Effector CD8-positive, alpha-beta T cell (primary cell): ENCODE data around the gene RNF14.

Experiments
- DNase-seq: peaks from one replicate; lab custom pipeline; 2025; lab: John Stamatoyannopoulos, UW

RNF14 gene

GRCh38 chr5:141978389-141978788 is 9.5 kb downstream of the RNF14 start:
- no peak for DNase-seq

- DNase-seq = no peak
These were observed 13.7 kb downstream of the RNF14 start for GRCh38 chr5:141982626-141983025.

GRCh38 chr5:141986072-141986471 is 17.2 kb downstream of the RNF14 start:
- DNase-seq = no peak

GRCh38 chr5:141989720-141990119 is 20.8 kb downstream of the RNF14 start:
- no peak for DNase-seq

GRCh38 chr5:141992349-141992963 is 23.6 kb downstream of the RNF14 start:
- DNase-seq = peak; percentile 76

- DNase-seq = no peak
These were observed 25.7 kb downstream of the RNF14 start for GRCh38 chr5:141994511-141995136.

- DNase-seq = no peak
These were observed 26.8 kb downstream of the RNF14 start for GRCh38 chr5:141995656-141996055.

GRCh38 chr5:141997358-141997960 is 28.6 kb downstream of the RNF14 start:
- no peak for DNase-seq

- DNase-seq = no peak
These were observed 31.3 kb downstream of the RNF14 start for GRCh38 chr5:142000173-142000572.

GRCh38 chr5:142000704-142001484 is 32.0 kb downstream of the RNF14 start:
- no peak for DNase-seq

GRCh38 chr5:142003266-142003800 is 34.4 kb downstream of the RNF14 start:
- no peak for DNase-seq

GRCh38 chr5:142006363-142007236 is 37.7 kb downstream of the RNF14 start:
- no peak for DNase-seq

- no peak for DNase-seq
These were observed 38.3 kb downstream of the RNF14 start for GRCh38 chr5:142007237-142007544.

- no peak for DNase-seq
These were observed 39.9 kb downstream of the RNF14 start for GRCh38 chr5:142008813-142009212.

- DNase-seq = no peak
These were observed 41.0 kb downstream of the RNF14 start for GRCh38 chr5:142009886-142010285.

GRCh38 chr5:142011572-142012185 is 42.8 kb downstream of the RNF14 start:
- DNase-seq = no peak

- DNase-seq = peak; percentile 5
These were observed 43.4 kb downstream of the RNF14 start for GRCh38 chr5:142012186-142012785.

- DNase-seq = peak; percentile 42
These were observed 44.0 kb downstream of the RNF14 start, which contains the start of gene GNPDA1 for GRCh38 chr5:142012792-142013388. GNPDA1 (minus strand) TSS chr5:142013027; CDS start chr5:142012035, 992 bp downstream.

- no peak for DNase-seq
These were observed 45.0 kb downstream of the RNF14 start for GRCh38 chr5:142013734-142014521.
